ENCODE results near the gene GNA12.

Gene GNA12

DNA sequence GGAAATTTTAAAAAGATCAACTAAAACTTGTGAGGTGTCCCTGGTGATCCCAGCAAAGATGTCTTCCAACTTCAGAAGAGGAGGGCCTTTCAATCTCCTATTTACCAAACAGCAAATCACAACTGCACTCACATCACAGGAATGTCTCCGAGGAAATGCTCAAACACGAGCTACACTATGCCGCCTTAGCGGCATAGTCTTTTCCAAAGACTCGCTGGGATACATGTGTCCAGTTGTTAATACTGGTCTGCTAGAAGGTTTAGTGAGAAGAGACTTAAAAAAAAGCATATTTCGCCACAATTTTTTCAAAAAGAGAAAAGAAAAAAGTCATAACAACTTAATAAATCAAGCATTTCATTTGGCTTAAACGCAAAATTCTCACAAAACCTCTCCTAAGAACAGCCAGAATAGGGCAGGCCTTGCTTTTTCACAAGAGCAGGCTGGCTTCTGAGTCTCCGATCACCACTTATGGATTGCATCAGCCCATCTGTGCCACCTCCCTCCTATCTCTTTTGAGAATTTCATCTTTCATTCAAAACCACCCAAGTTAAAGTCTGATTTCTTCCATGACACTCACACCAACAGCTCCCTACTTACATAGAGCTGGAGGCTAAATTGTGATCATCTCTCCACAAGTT is 66.1 kb downstream of the GNA12 start:
- DNase-seq (ENCODE audit: low read depth), result no peak

DNA sequence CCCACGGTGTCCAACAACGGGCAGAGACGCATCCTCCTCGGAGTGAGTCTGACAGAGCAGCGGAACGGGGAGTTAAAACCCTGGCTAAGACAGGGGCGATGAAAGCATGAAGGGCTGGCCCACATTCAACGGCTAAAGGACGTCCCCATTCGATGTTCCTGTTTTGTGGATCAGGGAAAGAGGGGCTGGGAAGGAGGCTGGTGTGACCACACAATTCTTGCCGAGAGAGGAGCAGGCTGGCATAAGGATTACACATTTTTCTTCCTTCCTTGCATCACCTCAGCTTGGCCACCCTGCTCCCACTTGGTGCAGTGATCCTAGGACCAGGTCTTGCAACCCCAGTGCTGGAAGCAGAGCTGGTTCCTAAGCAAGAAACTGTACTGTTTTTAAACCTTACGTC is 67.7 kb downstream of the GNA12 start:
- DNase-seq (ENCODE audit: low read depth), result no peak

DNA sequence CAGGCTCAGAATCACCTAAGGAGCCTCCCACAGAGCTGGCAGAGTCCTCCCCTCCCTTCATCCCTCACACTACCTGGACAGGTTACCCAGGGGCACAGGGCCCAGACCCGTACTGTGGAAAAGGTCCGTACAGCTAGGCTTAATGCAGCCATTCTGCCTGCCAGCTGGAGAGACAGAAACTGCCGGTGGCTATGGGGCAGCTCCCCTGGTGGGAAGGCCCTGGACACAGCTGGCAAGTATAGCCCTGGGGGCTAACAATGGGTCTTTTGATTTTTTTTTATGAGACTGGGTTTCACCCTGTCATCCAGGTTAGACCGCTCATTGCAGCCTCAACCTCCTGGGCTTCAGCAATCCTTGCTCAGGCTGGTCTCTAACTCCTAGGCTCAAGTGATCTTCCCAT is 68.3 kb downstream of the GNA12 start:
- no peak for DNase-seq (ENCODE audit: low read depth)

DNA sequence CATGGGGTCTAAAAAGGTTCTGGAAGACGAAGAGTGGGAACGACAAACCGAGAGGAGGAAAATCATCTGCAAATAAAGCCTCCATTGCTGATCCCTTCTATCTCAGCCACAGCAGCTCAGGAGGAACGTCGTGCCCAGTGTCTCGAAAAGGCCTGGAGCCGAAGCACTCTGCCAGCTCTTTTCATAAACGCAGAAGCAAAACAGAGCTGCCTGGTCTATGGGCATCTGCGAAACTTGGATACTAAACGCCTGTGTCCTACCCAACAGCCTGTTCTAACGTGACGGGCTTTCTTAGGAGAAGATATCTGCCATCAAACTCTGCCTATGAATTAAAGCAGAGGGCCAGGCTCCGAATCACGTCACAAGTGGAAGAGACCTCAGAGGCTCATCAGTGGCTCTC is 68.7 kb downstream of the GNA12 start:
- no peak for DNase-seq (ENCODE audit: low read depth)

DNA sequence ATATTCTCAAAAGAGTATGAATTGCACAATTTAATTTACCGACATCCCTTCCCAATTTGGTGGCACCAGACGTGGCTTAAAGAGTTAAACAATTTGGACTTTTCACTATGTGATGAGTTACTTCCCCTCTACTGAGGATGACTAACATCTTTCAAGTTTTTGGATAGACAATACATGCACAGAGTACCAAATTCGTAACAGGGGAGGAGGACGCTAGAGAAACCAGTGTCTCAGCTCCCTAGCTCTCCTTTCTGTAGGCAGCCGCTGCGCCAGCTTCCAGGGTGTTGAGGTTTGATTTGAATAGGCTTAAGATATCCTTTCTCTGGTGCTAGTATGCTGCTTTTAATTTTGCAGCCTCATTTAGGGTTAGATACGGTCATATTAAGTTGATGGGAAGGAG is 69.2 kb downstream of the GNA12 start:
- DNase-seq (ENCODE audit: low read depth), result no peak

DNA sequence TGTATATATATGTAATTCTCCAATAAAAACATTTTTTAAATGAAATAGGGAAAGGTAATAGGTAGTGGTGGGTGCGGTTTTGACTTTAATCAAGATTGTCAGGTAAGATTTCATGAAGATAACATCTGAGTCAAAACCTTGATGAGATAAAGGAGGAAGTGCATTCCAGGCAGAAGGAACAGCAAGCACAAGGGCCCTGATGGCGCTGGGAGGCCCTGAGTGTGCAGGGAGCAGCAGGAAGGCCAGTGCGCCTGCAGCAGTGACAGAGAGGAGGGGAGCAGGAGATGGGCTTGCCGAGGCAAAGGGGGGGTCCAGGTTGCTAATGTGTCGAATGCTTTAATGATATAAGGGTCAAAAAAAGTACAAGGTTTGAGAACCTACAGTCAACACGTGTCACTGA is 69.8 kb downstream of the GNA12 start:
- DNase-seq (ENCODE audit: low read depth), result no peak

DNA sequence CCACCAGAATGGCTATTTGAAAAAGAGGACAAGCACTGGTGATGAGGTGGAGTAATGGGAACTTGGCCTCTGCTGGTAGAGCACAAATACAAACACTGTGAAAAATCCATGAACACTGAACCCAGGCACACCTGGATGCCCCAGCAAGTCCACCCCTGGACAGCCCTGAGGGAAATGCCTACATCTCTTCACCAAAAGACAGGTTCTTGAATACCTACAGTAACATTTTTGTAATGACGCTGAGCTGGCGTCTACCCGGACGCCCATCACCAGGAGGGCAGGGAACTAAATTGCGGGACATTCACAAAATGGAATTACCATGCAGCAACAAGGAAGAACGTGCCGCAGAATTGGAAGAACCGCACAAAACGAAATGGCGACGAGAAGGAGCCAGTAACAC is 70.5 kb downstream of the GNA12 start:
- no peak for DNase-seq (ENCODE audit: low read depth)

DNA sequence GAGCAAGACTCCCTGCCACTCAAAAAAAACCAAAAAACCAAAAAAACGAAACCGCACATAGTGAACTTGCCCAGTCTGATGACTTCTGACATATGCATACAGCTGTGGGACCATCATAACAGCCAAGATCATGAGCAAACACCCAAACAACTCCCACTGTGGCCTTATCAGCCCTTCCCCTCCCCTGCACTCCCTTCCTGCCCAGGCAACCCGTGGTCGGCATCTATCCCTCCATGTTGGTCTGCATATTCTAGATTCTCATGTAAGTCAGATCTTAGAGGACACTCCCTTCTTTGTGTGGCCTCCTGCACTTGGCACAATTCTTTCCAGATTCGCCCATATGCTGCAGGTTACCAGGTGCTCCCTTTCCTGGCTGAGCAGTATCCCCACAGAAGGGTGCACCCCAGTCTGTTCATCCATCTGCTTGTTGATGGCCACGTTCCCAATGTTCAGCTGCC is 72.8 kb downstream of the GNA12 start:
- DNase-seq (ENCODE audit: low read depth), result no peak

DNA sequence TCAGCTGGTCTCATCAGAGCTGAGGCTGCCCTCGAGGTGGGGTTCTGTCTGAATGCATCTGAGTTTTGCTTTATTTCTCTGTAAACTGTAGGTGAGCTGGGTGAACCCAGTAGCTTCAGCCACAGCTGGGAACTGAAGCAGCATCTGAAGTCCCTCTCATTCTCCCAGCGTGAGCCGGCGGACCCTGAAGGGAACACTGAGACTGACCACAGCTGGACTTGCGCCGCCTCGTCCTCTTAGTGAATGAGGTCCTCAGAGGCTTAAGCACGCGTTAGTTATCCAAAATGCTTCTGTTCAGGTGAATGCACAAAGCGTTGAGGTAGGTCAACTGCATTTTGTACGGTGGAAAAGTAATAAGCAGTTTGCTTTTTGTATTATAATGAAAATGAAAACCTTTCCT is 79.5 kb downstream of the GNA12 start:
- no peak for DNase-seq (ENCODE audit: low read depth)

DNA sequence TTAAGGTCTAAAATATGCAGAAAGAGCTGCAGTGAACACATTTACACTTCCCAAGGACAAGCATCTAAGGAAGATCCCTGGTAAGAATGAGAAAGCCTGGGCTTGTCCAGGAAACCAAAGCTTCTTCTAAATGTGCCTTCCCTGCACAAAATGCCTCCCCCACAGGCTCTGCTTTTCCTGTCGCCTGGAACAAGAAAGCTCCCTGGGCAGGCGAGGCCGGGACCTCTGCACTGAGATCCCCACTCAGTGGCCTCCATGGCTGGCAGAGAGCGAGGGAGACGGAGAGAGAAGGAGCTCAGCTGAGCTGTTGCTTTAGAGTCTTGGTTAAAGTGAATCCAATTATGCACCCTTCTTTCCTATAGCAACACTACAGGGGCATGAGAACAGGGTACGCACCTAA is 80.5 kb downstream of the GNA12 start:
- no peak for DNase-seq (ENCODE audit: low read depth)

DNA sequence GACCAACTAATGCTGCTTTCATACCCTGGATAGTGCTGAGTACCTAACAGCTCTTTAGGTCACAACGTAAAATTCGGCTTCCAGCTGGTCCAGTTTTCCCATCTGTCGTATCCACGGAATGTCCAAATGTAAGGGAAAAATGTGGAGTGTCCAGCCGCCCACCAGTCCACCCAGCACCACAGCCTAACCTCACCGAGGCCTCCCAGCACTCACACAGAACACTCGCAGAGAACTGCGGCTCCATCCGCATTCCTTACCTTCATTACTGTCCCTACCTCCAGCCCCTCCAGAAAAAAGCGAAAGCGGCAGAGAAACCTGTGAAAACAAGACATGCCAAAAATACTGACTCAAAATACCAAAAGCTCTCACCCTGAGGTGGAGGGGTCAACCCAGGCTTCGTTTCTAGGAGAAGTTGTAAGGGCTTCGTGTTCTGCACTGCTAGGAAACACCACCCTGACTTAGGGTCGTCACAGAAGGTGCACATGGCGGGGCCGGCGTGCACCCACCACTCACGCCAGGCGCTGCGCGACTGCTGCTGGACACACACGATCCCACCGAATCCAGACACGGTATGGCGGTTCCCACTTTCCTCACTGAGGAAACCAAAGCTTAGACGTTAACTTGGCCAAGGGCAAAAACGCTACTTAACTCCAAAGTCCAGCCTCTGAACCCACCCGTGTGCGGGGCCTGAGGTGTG is 82.2 kb downstream of the GNA12 start:
- no peak for DNase-seq (ENCODE audit: low read depth)

DNA sequence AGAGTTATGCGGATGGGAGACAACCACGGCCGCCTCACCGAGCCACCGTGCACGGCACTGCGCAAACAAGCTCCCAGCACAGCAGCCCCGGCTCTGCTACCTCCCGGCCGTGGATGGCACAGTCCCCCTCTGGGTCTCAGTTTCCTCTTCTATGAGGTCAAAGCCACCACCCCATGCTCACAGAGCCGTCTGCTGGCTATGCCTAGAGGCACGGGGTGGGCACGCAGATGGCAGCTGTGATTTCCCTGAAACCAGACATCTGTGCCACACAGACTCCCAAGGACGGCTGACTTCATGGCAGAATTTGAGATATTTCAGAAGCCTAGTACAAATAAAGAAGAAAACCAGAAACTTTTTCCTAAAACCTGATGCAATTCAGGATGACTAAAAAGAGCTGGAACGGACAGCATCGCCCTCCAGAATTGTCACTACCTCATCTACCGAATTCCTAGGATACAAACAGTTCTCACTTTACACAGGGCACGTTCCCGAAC is 82.9 kb downstream of the GNA12 start:
- no peak for DNase-seq (ENCODE audit: low read depth)

DNA sequence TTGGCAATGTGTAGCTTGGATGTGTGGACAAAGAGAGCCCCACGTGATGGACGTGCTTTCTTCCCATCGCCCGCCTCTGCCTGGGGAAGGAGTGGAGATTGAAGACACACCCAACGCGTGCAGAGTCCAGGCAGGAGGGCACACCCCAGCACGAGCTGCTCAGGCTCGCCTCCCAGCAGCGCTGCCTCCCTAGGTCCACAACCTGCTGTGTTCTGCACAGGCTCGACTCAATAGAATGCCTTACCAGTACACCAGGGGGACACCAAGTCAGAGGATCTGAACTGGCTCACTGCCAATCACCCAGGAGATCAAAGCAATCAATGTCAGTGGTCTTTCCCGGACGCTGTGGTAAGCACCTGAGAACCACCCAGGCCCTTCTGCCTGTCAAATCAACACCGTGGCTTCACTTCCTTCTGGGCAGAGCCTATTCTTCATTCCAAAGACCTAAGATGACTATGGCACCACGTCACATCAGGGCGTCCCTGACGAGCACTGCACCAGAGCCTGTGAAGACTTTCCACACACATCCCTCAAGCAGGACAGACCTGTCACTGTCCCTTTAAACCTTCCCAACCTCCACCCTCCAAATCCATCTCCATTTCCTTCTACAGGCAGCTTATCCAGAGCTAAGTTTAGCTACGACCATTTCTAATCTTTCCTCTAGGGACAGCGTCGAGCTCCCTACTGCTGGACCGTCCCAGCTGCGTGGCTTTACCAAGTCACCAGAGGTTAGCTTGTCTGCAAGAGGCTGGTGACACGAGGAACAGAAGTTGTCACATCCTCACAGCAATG is 83.8 kb downstream of the GNA12 start:
- DNase-seq (ENCODE audit: low read depth), result no peak

DNA sequence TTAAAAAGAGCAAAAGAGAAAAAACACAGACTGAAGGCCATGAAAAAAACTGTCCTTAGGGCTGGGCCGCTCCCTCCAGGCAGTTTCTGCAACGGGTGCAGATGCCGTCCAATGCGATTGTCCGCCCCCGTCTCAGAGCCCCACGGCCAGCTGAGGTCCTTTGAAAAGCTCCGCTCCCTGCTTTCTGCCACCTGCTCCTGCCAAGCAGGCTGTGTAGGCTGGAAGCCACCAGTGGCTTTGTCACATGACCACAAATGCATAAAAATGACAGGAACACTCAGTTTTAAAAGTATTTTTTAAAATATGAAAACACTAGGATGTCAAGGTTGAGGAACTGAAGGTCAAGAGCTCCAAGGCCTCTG is 84.4 kb downstream of the GNA12 start:
- DNase-seq (ENCODE audit: low read depth), result no peak

DNA sequence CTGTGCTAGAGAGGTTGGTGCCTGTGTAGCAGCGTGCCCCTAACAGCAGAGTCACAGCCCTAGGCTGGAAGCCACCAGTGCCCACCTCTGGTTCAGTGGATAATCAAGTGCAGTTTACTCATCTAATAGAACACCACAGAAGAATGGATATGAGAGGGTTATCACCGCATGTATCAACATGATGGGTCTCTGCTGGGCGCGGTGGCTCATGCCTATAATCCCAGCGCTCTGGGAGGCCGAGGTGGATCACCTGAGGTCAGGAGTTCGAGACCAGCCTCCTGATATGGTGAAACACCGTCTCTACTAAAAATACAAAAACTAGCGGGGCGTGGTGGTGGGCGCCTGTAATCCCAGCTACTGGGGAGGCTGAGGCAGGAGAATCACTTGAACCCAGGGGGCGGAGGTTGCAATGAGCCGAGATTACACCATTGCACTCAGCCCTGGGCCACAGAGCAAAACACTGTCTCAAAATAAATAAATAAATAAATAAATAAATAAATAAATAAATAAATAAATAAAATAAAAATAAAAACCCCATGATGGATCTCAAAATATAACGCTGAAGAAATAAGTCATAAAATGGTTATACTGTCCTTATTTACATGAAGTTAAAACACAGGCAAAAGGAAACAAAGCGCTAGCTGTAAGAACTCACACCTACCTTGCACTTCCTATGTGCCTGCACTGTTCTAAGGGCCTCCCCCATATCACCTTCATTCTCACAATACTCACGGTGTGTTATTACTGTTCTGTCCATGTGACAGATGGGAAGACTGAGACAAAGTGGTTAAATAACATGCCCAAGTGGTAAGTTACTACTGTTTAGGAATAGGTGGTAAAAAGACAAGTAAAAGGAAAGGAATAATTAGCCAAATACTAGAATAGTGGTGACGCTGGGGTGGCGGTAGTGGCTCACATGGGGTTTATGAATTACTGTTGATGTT is 85.2 kb downstream of the GNA12 start:
- DNase-seq (ENCODE audit: low read depth), result no peak

DNA sequence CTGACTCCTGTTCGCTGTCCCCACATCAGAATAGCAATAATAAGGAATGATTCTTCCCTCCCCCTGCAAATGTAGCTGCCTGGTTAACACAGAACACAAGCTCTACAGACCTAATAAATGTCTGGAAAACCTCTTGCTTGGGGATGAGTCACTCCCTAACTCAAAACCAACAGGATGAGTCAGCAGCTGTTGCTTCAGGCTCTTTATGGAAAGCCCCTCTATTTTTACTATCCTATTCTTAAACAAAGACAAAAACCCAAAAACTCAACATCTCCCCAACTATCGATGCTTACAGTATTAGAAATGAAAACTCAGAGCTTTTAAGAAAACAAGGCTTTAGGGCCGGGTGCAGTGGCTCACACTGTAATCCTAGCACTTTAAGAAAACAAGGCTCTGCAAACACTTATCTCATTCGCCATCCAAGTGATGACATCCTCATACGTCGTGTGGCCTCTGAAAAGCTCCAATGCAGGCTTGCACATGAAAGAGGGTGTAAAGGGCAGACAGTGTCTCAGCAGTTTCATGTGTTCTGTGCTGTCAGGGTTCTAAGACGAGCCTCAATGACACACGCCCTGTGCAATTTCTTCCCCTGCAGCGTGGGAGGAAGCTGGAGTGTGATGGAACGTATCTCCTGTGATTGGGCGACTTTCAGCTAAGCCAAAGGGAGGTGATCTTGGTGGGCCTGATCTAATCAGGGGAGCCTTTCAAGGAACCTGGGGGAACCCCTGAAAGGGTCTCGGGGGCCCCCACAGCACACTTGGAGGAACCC is 86.0 kb downstream of the GNA12 start:
- peak; percentile 15 for DNase-seq (ENCODE audit: low read depth)

DNA sequence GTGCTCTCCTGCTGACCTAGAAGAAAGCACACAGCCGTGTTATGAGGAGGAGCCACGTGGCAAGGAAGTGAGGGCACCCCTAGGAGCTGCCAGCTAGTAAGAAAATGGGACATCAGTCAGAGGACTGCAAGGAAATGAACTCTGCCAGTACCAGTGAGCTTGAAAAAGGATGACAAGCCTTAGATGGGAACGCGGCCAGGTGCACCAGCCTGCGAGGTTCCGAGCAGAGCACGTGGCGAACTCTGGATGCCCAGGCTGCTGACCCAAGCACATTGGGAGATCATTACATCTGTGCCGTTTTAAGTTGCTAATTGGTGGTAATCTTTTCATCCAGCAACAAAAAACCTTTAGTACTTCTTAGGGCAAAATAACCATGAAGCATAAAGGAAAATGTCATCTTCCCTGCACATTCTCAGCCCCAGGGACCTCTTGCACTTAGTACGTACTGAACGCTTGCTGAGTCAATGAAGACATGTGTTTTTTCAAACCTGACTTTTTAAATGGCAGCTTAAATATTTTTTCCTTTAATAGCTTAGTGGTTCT is 86.7 kb downstream of the GNA12 start:
- DNase-seq (ENCODE audit: low read depth), result no peak

DNA sequence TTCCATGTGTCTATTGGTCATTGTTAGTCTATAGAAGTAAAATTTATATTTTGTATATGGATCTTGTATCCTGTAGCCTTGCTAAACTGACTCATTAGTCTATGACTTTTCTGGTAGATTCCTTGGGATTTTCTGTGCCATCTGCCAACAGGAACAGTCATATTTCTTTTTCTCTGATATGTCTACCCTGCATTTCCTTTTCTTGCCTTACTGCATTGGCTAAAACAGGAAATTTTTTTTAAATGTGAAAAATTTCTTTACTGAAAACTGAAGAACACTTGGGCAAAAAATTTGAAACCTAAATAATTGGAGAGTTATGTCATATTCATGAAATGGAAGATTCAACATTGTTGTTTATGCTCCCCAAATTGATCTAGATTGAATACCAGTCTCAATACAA is 88.6 kb downstream of the GNA12 start:
- no peak for DNase-seq (ENCODE audit: low read depth)

DNA sequence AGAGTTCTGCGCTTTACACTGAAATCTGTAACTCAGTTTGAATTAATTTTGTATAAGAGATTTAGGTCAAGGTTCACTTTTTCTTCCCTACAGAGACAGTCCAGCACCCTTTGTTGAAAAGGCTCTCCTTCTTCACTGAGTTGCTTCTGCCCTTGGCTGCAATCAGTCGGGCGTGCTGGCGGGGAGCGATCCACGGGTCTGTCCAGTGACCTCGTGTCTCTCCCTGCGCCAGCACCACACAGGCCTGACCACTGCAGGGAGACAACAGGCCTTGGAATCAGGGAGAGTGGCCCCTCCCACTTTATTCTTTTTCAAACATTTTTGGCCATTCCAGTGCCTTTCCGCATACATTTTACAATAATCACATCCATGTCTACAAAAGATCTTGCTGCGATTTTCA is 89.2 kb downstream of the GNA12 start:
- no peak for DNase-seq (ENCODE audit: low read depth)

DNA sequence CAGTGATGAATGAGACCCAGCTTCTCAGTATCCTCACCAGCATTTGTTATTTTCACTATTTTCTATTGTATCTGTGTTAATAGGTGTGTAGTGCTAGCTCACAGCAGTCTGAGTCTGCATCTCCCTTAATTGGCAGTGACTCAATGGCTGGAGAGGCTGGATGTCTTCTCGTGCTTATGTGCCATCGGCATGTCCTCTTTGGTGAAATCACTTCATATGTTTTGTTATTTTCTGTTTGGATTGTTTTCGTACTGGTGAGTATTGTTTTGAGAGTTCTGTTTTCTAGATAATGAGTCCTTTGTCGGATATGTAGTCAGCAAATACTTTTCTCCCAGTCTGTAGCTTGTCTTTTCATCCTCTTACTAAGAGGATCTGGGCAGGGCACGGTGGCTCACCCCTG is 90.0 kb downstream of the GNA12 start:
- DNase-seq (ENCODE audit: low read depth), result no peak

DNA sequence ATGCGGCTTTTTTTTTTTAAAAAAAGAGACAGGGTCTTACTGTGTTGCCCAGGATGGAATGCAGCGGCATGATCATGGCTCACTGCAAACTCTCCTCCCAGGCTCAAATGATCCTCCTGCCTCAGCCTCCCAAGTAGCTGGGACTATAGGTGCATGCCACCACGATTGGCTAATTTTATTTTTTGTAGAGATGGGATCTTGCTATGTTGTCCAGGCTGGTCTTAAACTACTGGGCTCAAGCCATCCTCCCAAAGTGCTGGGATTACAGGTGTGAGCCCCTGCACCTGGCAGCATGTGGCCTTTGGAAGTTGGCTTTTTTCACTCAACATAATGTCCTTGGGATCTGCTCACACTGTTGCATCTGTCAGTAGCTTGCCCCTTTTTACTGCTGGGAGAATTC is 91.0 kb downstream of the GNA12 start:
- DNase-seq (ENCODE audit: low read depth), result no peak
